Breast epithelium (tissue), 3 donors: ENCODE measurements around the gene SMCO1.

Experiments
- POLR2A ChIP-seq: fragments of 450-650 bp; IDR thresholded peaks from one replicate; pipeline ENCODE4 v1.6.1; 2016; ENCODE audit warnings: antibody characterized with exemption, mild to moderate bottlenecking, moderate library complexity
- POLR2AphosphoS5 ChIP-seq, 3 donors: sonication (generic); formaldehyde crosslinking; IDR thresholded peaks; one replicate each; pipeline ENCODE4 v1.6.1; 2017; ENCODE audit warnings: antibody characterized with exemption in 3 of 3

DNA sequence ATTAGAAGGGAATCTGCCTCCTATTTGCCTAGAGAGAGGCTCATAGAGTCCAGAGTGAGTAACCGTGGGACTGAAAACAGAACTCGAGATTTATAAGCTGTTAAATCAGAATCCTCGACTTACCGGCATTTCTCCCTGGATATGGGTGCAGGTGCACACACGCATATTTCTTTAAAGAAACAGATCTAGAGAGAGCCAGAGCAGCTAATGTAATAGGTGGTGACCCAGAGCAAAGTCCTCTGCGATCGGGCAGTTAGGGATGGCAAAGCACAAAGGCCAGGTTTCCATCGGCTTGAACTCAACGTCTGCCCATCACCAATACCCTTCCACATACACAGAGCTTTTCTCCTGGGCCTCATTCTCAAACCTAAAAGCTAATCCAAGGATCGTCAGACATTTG lies 25.4 kb downstream of the SMCO1 start:
- TF ChIP-seq POLR2A, result no peak
- no peak for TF ChIP-seq POLR2AphosphoS5 (IDR thresholded peaks at IDR 0.05)
